CD14-positive monocyte (primary cell): ENCODE results near the gene SLC25A15. TPM values are rescaled to one million over a fixed set of nuclear protein-coding genes. Genes with fewer than 3 reads are reported as not detected.
"Not testable (repeated sequence)": the region's sequence is repeated elsewhere in the genome, so short reads cannot be mapped to it uniquely, and the experiment has no call there.

Experiments used
- DNase-seq, 3 donors: peaks; one replicate each; pipeline ENCODE4 v3.0.0-alpha.2; 2011 to 2022
- H2AFZ ChIP-seq: 2 replicates; pipeline ENCODE4 v1.6.0; 2012; ENCODE audit warnings: mild to moderate bottlenecking, low read depth, low read length, inconsistent platforms; ENCODE audit not compliant: insufficient read depth, poor library complexity, severe bottlenecking
- H3K27ac ChIP-seq, 2 donors: 1 replicate in 1 of 2; 2 replicates in 1 of 2; pipeline ENCODE4 v1.5.1; 2012 to 2013; ENCODE audit warnings: low read length in 2 of 2, control low read depth in 1 of 2, inconsistent platforms in 1 of 2, low read depth in 1 of 2, mild to moderate bottlenecking in 1 of 2
- H3K27me3 ChIP-seq, 2 donors: one replicate each; pipeline versions ENCODE4 v1.6.0 to v1.6.1; 2011 to 2013; ENCODE audit warnings: low read length in 2 of 2; ENCODE audit not compliant: control insufficient read depth in 2 of 2, insufficient read depth in 2 of 2
- H3K36me3 ChIP-seq, 2 donors: replicated peaks in 1 of 2; 1 replicate in 1 of 2; 2 replicates in 1 of 2; pipeline versions ENCODE4 v1.5.1 to v1.6.1; 2012 to 2013; ENCODE audit warnings: low read length in 2 of 2, control low read depth in 1 of 2, inconsistent platforms in 1 of 2, mild to moderate bottlenecking in 1 of 2; ENCODE audit not compliant: insufficient read depth in 2 of 2, control insufficient read depth in 1 of 2
- H3K4me1 ChIP-seq, 2 donors: 1 replicate in 1 of 2; 2 replicates in 1 of 2; pipeline versions ENCODE4 v1.5.1 to v1.6.1; 2012 to 2013; ENCODE audit warnings: low read length in 2 of 2, control low read depth in 1 of 2, inconsistent platforms in 1 of 2, mild to moderate bottlenecking in 1 of 2, moderate library complexity in 1 of 2; ENCODE audit not compliant: insufficient read depth in 2 of 2, control insufficient read depth in 1 of 2
- H3K4me2 ChIP-seq: replicated peaks from 2 replicates; pipeline ENCODE3; 2012; ENCODE audit warnings: low read length, moderate library complexity, mild to moderate bottlenecking; ENCODE audit not compliant: poor library complexity, severe bottlenecking; ENCODE audit errors: extremely low read depth
- H3K4me3 ChIP-seq, 3 experiments: fragments of 200-600 bp in 1 of 3; sonication (generic) in 1 of 3; replicated peaks in 1 of 3; 1 replicate in 2 of 3; 2 replicates in 1 of 3; pipeline ENCODE4 v1.5.1; 2011 to 2013; ENCODE audit warnings: low read length in 3 of 3, mild to moderate bottlenecking in 3 of 3, control low read depth in 2 of 3, low read depth in 2 of 3, inconsistent platforms in 1 of 3, moderate library complexity in 1 of 3
- H3K79me2 ChIP-seq: 2 replicates; pipeline ENCODE4 v1.6.0; 2012; ENCODE audit warnings: mild to moderate bottlenecking, control low read depth, inconsistent platforms, low read length, moderate library complexity; ENCODE audit not compliant: insufficient read depth
- H3K9ac ChIP-seq: 2 replicates; pipeline ENCODE4 v1.6.0; 2017; ENCODE audit warnings: low read length, mild to moderate bottlenecking; ENCODE audit not compliant: insufficient read depth, poor library complexity, severe bottlenecking
- H3K9me3 ChIP-seq, 2 donors: replicated peaks in 1 of 2; 1 replicate in 1 of 2; 2 replicates in 1 of 2; pipeline versions ENCODE4 v1.5.1 to v1.6.1; 2012 to 2013; ENCODE audit warnings: low read length in 2 of 2, control low read depth in 1 of 2; ENCODE audit not compliant: control insufficient read depth in 1 of 2, insufficient read depth in 1 of 2
- H4K20me1 ChIP-seq: 2 replicates; pipeline ENCODE4 v1.6.0; 2012; ENCODE audit warnings: mild to moderate bottlenecking, low read length, control low read depth, moderate library complexity; ENCODE audit not compliant: insufficient read depth
- H3K27ac Mint-ChIP-seq, 7 donors: one replicate each; pipeline ENCODE4 v1.8.0; 2020; ENCODE audit warnings: mild to moderate bottlenecking in 7 of 7, mixed read lengths in 7 of 7, moderate library complexity in 6 of 7, inconsistent platforms in 2 of 7
- H3K27me3 Mint-ChIP-seq, 3 donors: one replicate each; pipeline ENCODE4 v1.8.0; 2021 to 2022; ENCODE audit warnings: low read depth in 3 of 3, mild to moderate bottlenecking in 3 of 3, mixed read lengths in 3 of 3, moderate library complexity in 3 of 3, inconsistent platforms in 1 of 3
- H3K36me3 Mint-ChIP-seq, 2 donors: one replicate each; pipeline ENCODE4 v1.8.0; 2020; ENCODE audit warnings: mixed read lengths in 2 of 2, inconsistent platforms in 1 of 2, mild to moderate bottlenecking in 1 of 2
- H3K4me1 Mint-ChIP-seq: one replicate; pipeline ENCODE4 v1.8.0; 2020; ENCODE audit warnings: mild to moderate bottlenecking, mixed read lengths
- H3K4me3 Mint-ChIP-seq, 2 donors: one replicate each; pipeline ENCODE4 v1.8.0; 2020; ENCODE audit warnings: mild to moderate bottlenecking in 2 of 2, mixed read lengths in 2 of 2, moderate library complexity in 1 of 2
- H3K9me3 Mint-ChIP-seq, 7 donors: one replicate each; pipeline ENCODE4 v1.8.0; 2020 to 2022; ENCODE audit warnings: mixed read lengths in 7 of 7, mild to moderate bottlenecking in 6 of 7, moderate library complexity in 6 of 7, inconsistent platforms in 2 of 7
- CTCF ChIP-seq: fragments of 200-600 bp; IDR thresholded peaks from one replicate; pipeline ENCODE4 v1.8.0; 2022; ENCODE audit warnings: antibody characterized with exemption, mild to moderate bottlenecking
- WGBS: methylation state at CpG from one replicate; pipeline ENCODE4 v1.1.5; 2013; ENCODE audit warnings: missing lambda C conversion rate; ENCODE audit not compliant: insufficient coverage; 5-methylcytosine and 5-hydroxymethylcytosine counted together
- intact Hi-C, 2 donors: fragments of 100-400 bp; cut with micrococcal nuclease; formaldehyde crosslinking; loops; one replicate each; pipeline versions ENCODE4 v1.15.0 to v1.15.1; 2023
- polyA plus RNA-seq, 3 donors: library from polyadenylated mRNA; depleted of rRNA in 1 of 3; unstranded in 2 of 3; stranded (reverse) in 1 of 3; fragments of 300-500 nt in 2 of 3; fragments of >200 nt in 1 of 3; fragmentation: Illumina TruSeq in 2 of 3; gene quantifications; 1 replicate in 2 of 3; 2 replicates in 1 of 3; pipeline ENCODE4 v1.2.3, GENCODE V29; 2012 to 2021

Gene SLC25A15
- polyA plus RNA-seq, 3 donors: 0.79 to 5.0 (median 1.0) TPM

GRCh38 chr13:40818926-40819325 is 29.5 kb downstream of the SLC25A15 start:
- H3K27ac Mint-ChIP-seq: no peak overlapping the region
- H3K9me3 ChIP-seq: no peaks in the 10 kb centered on the region
- no peak overlapping the region for H3K4me3 Mint-ChIP-seq
- no peaks in the 10 kb centered on the region for H3K27me3 ChIP-seq
- H4K20me1 ChIP-seq: no peaks in the 10 kb centered on the region
- no peak overlapping the region for H3K9ac ChIP-seq
- no peak overlapping the region for H2AFZ ChIP-seq
- H3K4me3 ChIP-seq: no peak overlapping the region
- H3K36me3 ChIP-seq: no peaks in the 10 kb centered on the region
- intact Hi-C loops: no loop called here
- H3K4me2 ChIP-seq: no peak overlapping the region
- no peaks in the 10 kb centered on the region for H3K27me3 Mint-ChIP-seq
- no peaks in the 10 kb centered on the region for H3K79me2 ChIP-seq
- no peak for TF ChIP-seq CTCF
- no peaks in the 10 kb centered on the region for H3K9me3 Mint-ChIP-seq
- H3K27ac ChIP-seq: no peak overlapping the region
- peaks cover 8 to 12% of the 10 kb centered on the region in 2 donors for H3K36me3 Mint-ChIP-seq
- WGBS: no CpG with 5 or more reads among the region's 5 CpGs
- DNase-seq: no peak
- H3K4me1 Mint-ChIP-seq: peaks cover 3% of the 10 kb centered on the region
- no peaks in the 10 kb centered on the region for H3K4me1 ChIP-seq

- H3K36me3 Mint-ChIP-seq: peaks cover 7 to 12% of the 10 kb centered on the region in 2 donors
- Histone ChIP-seq H2AFZ (no peak overlapping the region), H3K4me2 (no peak overlapping the region), H3K27ac (no peak overlapping the region), H3K4me3 (no peak overlapping the region), H3K9ac (no peak overlapping the region), H3K9me3 (no peaks in the 10 kb centered on the region), H3K27me3 (no peaks in the 10 kb centered on the region), H4K20me1 (no peaks in the 10 kb centered on the region), H3K4me1 (no peaks in the 10 kb centered on the region), H3K36me3 (no peaks in the 10 kb centered on the region), H3K79me2 (no peaks in the 10 kb centered on the region)
- DNase-seq: no peak
- TF ChIP-seq CTCF: no peak
- H3K4me1 Mint-ChIP-seq: no peaks in the 10 kb centered on the region
- H3K27me3 Mint-ChIP-seq: no peaks in the 10 kb centered on the region
- no CpG with 5 or more reads among the region's 1 CpG for WGBS
- H3K9me3 Mint-ChIP-seq: no peaks in the 10 kb centered on the region
- no peak overlapping the region for H3K4me3 Mint-ChIP-seq
- intact Hi-C loops: no loop called here
- no peak overlapping the region for H3K27ac Mint-ChIP-seq
Observed at GRCh38 chr13:40819797-40820315, 30.4 kb downstream of the SLC25A15 start.

- H3K9me3 Mint-ChIP-seq, H3K27me3 Mint-ChIP-seq, H2AFZ ChIP-seq, H3K9ac ChIP-seq, H3K27ac ChIP-seq, intact Hi-C loops, H3K9me3 ChIP-seq, H3K27ac Mint-ChIP-seq, H3K4me1 ChIP-seq, H3K79me2 ChIP-seq, H3K4me2 ChIP-seq, H3K4me3 Mint-ChIP-seq, H3K36me3 ChIP-seq, H3K4me3 ChIP-seq, H3K36me3 Mint-ChIP-seq, H3K27me3 ChIP-seq, H4K20me1 ChIP-seq: not testable (repeated sequence)
- peak; percentile 7 to 38 (median 22) for DNase-seq
- H3K4me1 Mint-ChIP-seq: peaks cover 13% of the 10 kb centered on the region
- WGBS: no CpG with 5 or more reads among the region's 2 CpGs
Observed at GRCh38 chr13:40839725-40840124, 50.3 kb downstream of the SLC25A15 start.
